Stimulated activated CD4-positive, alpha-beta T cell treated with anti-CD3 and anti-CD28 coated beads, Interleukin-4, amount 100 ng/mL, for 24 hours (primary cell): ENCODE data around the gene DEPP1.
A peak's percentile ranks its signal among the peaks of the same experiment; 100 is the strongest.

Source experiments
- DNase-seq: peaks from one replicate; pipeline ENCODE4 v3.0.0-alpha.2; 2020

Gene DEPP1

DNA sequence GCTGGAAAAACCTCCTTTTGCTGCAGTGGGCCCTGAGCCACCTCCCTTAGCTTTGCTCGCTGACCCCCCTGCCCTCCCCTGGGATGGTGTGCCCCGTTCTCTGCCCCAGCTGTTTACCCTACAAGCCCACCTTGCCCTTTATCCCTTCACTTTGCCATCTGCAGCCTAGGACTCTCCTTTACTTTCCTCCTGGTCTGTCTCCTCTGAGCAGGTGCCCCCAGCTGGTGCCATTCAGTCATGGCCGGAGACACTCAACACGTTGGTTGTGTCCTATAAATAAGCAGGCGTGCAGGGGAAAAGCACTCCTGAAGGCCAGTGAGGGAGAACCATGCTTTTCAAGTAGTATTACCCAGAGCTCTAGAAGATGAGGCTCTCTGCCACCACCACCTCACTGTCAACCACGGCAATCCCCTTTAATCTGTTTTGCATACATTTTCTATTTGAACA is 12.9 kb downstream of the DEPP1 start:
- DNase-seq: no peak

DNA sequence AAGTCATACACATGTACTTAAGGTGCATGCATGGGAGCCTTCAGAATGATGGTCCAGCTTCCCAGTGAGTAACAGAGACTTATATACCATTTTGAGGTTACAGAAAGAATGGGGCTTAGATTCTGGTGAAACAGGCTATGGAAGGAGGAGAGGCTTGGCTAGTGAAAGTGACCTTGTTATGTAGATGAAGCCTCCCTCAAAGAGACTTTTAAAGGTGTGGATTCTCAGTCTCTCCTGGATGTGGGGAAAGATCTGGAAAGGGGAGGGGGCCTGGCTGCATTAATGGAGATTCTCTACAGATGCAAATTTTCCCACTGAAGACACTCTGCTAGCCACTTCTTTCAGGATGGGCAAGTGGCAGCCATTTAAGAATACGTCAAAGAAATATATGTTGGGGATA is 13.5 kb downstream of the DEPP1 start:
- no peak for DNase-seq

- no peak for DNase-seq
These were observed 14.6 kb downstream of the DEPP1 start for GRCh38 chr10:44963772-44964633.

DNA sequence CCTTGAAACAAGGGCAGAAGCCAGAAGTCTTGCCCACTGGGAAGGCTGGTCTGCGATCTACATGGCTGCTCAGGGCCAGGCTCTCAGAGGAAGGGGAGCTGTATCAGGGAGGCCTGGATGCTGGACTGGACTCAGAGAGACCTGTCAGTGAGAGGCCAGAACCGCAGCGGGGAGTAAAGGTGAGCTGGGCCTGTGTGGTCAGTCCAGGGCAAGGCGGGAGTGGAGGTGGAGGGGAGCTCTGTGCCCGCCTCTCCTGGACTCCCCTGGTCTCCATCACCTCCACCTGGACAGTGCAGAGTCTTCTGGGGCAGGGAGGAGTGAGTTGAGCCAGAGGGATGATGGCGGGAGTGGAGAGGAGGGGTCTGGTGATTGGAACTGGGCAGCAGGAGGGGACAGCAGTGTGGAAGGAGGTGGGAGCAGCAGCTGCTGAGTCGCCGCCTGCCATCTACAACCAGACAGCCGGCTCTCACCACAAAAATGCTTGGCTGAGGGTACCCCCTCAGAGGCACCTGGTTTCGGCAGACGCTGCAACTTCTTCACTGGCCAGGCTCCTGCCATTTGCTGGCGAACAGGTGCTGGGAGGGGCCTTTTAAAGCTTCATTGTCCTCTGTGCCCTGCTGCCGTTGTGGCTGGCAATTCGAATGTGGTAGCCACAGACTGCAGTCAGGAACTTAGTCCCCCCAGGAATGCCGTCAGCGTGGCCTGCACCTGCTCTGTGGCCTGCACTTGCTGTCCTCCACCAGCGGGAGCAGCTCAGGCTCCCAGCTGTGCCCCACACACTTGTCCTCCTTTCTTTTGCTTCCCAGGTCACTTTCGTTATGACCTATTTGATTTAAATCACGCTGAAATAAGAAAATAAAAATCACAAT is 15.5 kb downstream of the DEPP1 start:
- DNase-seq: no peak

DNA sequence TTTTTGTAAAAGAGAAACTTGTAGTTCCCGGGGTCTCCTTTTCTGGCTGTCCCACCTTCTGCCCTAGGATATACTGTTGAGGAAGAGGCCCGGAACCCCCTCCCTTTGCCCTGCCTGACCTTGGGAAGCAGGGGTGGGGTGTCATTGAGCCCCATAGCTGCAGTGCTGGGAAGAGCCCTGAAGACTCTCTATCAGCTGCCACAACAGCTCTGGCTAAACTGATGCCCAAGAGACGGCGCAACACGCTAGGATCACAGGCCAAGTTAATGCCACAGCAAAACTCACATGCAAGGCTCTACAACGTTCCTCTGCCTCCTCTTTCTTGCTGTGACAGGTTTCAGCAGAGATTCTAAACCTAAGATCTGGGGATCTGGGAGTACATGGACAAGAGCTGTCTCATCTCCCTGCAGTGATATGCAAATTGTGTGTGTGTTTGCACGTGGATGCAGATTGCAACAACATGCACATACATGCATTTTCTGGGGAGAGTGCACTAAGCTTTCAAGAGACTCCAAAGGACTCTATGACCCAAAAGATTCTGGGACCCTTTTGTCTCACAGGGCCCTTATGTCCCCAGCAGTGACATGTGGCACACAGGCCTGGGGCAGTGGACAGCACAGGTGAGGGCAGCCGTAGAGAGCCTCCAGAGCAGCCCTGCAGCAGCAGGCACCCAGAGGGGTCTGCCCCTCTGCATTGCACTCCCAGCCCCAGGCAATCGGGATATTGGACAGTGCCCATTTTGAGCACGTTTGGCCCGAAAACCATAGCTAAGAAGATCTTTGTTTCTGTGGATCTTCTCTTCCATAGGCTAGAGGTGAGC is 16.5 kb downstream of the DEPP1 start:
- DNase-seq: no peak

- no peak for DNase-seq
These were observed 17.4 kb downstream of the DEPP1 start for GRCh38 chr10:44961230-44961571.

DNA sequence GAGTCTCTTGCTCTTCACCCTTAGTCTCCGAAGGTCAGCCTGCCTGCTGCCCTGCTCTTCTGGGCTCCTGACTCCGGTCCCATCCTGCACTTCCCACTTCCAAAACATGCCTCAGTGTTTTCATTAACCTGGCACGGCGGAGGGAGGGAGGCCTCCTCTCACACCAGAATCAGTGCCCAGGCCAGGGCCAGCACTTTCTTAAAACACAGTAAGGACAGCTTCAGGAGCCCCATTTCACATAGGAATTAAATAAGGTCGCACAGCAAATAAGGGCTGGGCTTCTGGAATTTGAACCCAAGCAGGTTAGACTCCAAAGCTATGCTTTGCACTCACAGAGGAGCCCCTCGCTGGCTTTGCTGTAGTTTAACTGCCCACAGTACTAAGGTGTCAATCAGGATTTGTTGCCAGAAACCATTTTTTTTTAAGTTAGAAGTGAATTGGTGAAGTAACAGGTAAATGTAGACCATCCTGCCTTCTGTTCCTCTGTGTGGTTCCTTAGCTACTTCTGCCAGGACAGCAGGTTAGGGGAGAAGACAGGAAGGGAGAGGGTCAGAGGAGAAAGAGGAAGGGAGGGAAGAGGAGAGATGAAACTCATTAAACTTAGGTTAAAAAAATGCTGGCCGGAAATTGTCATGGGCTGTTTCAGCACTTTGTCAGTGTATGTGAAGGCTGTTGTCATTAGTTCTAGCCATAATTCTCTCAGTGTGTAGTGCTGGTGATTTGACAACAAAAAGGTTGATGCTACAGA is 18.0 kb downstream of the DEPP1 start:
- DNase-seq: no peak

- no peak for DNase-seq
These were observed 18.5 kb downstream of the DEPP1 start for GRCh38 chr10:44960088-44960460.

DNA sequence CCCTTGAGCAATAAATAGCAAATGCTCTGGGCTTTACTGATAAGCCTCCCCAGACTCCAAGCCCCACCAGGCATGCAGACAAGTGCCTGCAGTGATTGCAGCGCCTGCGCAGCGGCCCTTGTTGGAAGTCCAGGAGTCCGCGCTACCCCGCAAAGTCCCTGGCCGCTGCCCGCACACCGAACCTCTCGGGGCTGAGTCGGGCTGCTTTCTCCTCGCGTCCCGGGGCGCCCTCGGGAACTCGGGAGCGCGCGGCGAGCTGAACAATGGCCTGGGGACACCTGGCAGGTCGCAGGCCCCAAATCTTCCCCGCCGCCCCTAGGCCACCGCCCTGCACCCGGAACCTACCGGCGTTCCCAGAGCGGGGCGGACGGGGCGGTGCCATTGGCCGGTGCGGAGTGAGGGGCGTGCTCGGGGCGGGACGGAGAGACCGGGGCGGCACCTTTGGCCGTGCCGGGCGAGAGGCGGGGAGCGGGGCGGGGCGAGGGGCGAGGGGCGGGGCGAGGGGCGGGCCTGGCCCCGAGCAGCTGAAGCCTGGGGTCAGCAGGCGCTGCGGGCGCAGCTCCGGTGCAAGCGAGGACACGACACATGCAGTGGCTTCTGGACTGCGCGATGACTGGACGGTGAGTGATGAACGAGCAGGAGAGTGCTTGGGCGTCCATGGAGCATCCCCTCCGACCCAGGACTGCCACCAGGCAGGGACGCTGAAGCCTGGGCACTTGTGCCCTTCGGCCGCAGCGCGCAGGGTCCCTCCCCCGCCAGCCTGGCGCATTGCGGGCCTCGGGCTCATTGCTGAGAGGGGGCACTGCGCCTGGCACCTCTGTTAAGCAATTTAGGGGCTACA is 19.1 kb downstream of the DEPP1 start, which contains the start of gene RASSF4:
RASSF4 (plus strand) TSS at position 556 of the 841 bp plus-strand sequence. CDS start 10,401 bp downstream, outside the sequence.
- DNase-seq: peak; percentile 93

- no peak for DNase-seq
These were observed 19.7 kb downstream of the DEPP1 start for GRCh38 chr10:44958898-44959246.

- DNase-seq: no peak
These were observed 20.3 kb downstream of the DEPP1 start for GRCh38 chr10:44958196-44958897.

DNA sequence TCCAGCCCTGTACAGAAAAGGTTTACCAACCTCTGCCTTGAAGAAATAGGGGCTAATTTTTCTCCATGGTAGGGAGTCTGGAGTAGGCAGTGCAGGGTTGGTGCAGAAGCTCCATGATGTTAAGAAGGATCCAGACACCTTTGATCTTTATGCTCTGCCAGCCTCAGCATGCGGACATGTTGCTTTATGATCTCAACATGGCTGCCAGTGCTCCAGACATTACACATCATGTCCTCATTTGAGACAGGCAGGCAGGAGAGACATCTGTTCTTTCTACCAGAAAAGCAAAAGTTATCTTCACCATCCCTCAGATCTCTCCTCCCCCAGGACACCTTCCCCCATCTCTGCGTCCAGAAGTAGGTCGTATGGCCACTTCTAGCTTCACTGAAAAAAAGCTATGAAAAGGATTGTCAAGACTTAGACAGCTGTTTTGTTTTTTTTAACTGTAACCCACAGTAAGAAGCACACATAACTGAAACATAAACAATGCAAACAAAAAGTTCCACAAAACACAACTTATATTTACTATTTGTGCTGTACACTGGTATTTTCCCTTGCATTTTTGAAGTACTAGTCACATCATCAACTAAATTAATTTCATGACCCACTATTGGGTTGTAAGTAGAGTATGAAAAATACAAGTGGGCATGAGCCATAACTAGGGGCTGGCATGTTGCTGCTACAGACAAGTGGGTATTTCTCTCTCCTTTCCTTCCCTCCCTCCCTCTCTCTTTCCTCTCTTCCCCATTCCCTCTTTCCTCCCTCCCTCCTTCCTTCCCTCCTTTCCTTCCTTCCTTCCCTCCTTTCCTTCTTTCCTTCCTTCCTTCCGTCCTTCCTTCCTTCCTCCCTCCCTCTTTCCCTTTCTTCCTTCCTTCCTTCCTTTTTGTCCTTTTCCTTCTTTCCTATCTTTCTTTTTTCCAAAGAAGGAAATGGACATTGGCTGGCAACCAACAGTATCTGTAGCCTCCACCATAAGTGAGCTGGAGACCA is 21.6 kb downstream of the DEPP1 start:
- no peak for DNase-seq

DNA sequence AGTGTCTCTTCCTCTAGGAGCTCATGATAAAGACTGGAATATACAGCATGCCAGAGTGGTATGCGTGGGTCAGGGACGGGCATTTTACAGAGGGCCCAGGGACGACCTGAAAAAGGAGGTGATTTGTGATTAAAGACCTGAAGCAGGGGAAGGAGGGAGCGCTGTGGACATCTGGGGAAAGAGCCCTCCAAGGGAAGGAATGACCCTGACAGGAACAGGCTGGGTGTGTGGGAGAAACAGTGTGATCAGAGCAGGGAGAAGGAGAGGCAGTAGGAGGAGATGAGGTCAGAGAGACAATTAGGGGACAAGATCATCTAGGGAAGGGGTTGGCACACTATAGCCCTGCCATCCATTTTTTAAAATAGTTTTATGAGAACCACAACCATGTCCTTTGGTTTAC is 22.4 kb downstream of the DEPP1 start:
- no peak for DNase-seq

DNA sequence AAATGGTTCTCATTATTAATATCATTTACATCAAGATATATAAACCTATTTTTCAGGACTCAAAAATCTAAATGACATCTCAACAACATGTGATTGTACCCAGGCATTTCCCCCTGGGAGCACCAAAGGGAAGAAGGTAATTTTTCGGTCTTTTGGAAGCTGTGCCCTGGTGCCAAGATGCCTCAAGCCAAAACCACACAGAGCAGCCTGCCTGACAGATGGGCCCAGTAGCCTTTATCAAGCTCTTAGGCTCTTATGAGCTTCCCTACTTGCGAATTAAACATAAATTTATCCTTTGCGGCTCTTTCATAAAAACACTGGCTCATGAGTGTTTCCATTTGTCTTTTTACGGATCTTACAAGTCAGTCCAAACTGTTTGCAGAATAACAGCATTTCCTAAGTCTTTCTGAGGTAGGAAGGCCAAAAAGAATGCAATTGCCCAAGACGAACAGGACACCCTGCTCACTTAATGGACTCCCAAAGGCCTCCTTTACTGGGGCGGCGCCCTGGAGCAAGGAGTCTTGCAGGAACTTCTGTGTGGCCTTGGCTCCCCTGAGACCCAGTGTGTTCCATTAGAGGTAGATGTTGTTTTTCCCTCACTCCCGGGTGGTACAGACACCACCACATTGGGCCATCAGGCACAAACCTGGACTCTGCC is 23.1 kb downstream of the DEPP1 start:
- no peak for DNase-seq

DNA sequence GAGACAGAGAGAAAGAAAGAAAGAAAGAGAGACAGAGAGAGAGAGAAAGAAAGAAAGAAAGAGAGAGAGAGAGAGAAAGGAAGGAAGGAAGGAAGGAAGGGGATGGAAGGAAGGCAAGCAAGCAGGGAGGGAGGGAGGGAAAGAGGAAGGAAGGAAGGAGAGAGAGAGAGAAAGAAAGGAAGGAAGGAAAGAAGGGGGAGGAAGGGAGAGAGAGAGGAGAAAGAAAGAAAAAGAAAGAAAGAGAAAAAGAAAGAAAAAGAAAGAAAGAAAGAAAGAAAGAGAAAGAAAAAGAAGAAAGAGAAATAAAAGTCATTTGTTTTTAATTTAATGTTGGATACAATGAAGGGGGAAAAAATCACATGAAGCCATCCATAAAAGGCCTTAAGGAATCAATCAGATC is 23.6 kb downstream of the DEPP1 start:
- DNase-seq: no peak

GRCh38 chr10:44954042-44954441 is 24.6 kb downstream of the DEPP1 start:
- DNase-seq: no peak

DNA sequence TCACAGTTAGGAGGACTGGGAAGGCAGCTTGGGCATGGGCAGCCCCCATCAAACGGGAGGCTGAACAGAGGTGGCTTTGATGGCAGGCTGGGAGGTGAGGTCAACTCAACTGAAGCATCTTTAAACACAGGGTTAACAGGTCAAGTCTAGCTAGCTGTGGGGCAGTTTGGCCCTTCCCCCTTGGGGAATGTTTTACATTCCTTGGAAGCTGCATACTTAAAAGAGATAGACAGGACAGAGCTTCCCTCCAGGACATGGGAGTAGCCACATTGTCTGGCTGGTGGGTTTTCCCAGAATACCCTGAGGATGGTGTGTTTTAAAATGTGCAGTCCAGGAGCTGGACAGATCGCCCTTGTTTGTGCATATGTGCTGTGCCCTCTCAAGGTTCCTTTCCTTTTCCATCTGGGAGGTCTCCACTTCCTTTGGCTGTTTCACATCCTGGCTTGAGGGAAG is 25.8 kb downstream of the DEPP1 start:
- DNase-seq: no peak

DNA sequence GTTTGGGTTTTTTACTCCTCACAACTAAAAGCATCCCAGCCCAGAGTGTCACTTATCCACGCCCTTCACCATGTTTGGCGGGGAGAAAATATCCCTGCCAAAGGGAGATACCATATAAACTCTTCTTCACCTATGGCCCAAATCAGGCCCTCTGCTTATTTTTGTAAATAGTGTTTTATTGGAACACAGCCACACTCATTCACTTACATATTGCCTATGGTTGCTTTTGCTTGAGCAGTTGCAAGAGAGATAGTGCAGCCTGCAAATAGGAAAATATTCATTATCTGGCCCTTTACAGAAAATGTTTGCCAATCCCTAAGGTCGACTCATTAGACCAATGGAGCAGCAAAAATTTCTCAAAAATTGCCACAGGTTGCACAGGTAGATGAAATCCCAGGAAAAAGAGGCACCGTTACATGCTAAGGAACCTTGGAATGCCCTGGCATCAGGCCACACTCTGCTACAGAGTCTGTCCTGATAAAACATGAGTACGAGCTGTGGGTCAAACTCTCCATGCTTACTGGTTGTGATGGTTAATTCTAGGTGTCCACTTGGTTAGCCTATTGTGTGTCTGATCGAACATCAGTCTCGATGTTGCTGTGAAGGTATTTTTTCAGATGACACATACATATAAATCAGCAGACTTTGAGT is 26.9 kb downstream of the DEPP1 start:
- DNase-seq: no peak
